Measurements from ENCODE around the gene CLSTN2. TPM values are rescaled to one million over a fixed set of nuclear protein-coding genes. Genes with fewer than 3 reads are reported as not detected.

CLSTN2 gene
- total and polyA plus RNA-seq, 4 donors, result 0.09 to 2.2 (median 0.55) TPM

DNA sequence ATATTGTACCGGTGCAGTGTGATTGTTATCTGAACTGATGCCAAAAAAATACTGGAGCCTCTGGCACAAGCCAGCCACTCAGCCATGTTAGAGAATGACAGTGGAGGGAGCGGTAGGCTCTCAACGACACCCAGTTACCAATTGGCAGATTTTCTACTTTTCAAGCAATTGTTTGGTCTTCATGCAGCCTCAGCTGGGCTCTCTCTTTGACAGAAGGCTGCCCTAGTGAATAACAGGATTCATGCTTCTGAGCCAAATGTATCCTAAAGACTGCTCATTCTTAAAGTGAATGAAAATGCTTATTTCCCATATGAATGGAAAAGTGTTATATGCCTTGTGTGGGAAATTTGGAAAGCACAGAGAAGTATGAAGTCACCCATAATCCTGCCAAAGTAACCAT is 481.7 kb downstream of the CLSTN2 start (continued):
- no peak for TF ChIP-seq YY1 (IDR thresholded peaks at IDR 0.05)
- TF ChIP-seq, protein P1, sequence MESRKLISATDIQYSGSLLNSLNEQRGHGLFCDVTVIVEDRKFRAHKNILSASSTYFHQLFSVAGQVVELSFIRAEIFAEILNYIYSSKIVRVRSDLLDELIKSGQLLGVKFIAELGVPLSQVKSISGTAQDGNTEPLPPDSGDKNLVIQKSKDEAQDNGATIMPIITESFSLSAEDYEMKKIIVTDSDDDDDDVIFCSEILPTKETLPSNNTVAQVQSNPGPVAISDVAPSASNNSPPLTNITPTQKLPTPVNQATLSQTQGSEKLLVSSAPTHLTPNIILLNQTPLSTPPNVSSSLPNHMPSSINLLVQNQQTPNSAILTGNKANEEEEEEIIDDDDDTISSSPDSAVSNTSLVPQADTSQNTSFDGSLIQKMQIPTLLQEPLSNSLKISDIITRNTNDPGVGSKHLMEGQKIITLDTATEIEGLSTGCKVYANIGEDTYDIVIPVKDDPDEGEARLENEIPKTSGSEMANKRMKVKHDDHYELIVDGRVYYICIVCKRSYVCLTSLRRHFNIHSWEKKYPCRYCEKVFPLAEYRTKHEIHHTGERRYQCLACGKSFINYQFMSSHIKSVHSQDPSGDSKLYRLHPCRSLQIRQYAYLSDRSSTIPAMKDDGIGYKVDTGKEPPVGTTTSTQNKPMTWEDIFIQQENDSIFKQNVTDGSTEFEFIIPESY (IDR thresholded peaks at IDR 0.05), result no peak
- no peak for TF ChIP-seq JUND (IDR thresholded peaks at IDR 0.05)
- TF ChIP-seq RXRA (IDR thresholded peaks at IDR 0.05), result no peak
- no peak for TF ChIP-seq TAF1 (conservative IDR thresholded peaks at IDR 0.05)
- TF ChIP-seq HNF4G (IDR thresholded peaks at IDR 0.05), result no peak

GRCh38 chr3:140420621-140421357 is 485.8 kb downstream of the CLSTN2 start:
- Histone ChIP-seq H3K9ac (ENCODE audit: low read depth in 1 of 2, low read length in 2 of 2) (no peak overlapping the region), H3K9me3 (ENCODE audit: control insufficient read depth in 4 of 4, low read length in 3 of 4) (no peaks in the 10 kb centered on the region), H3K36me3 (ENCODE audit: control insufficient read depth in 4 of 4, insufficient read depth in 3 of 4, low read depth in 1 of 4, low read length in 3 of 4) (no peaks in the 10 kb centered on the region), H3K4me3 (ENCODE audit: low read depth in 1 of 3, low read length in 3 of 3) (no peak overlapping the region), H3K4me1 (ENCODE audit: control insufficient read depth in 4 of 4, insufficient read depth in 4 of 4, low read length in 3 of 4) (peaks cover 0 to 6% (median 2%) of the 10 kb centered on the region in 4 donors), H3K27me3 (ENCODE audit: control insufficient read depth in 4 of 4, insufficient read depth in 4 of 4, low read length in 3 of 4) (no peaks in the 10 kb centered on the region), H3K27ac (ENCODE audit: low read depth in 1 of 2, low read length in 2 of 2) (no peak overlapping the region)
- DNase-seq (ENCODE audit: low spot score), result no peak
- 44% methylated on average over 9 of the region's 9 CpGs for WGBS
- TF ChIP-seq RAD21 (IDR thresholded peaks at IDR 0.05), result peak in 1 of 2 donors; percentile 17
- no peak for TF ChIP-seq MAX (IDR thresholded peaks at IDR 0.05)
- TF ChIP-seq YY1 (IDR thresholded peaks at IDR 0.05), result no peak
- no peak for TF ChIP-seq FOXA1 (IDR thresholded peaks at IDR 0.05)
- no peak for TF ChIP-seq TAF1 (conservative IDR thresholded peaks at IDR 0.05)
- TF ChIP-seq FOXA2 (IDR thresholded peaks at IDR 0.05), result no peak
- TF ChIP-seq ATF3 (IDR thresholded peaks at IDR 0.05), result no peak
- TF ChIP-seq GABPA (IDR thresholded peaks at IDR 0.05 in 1 of 2, conservative IDR thresholded peaks at IDR 0.05 in 1 of 2), result no peak
- TF ChIP-seq HNF4G (IDR thresholded peaks at IDR 0.05), result no peak
- peak; percentile 8 to 30 for TF ChIP-seq RXRA (IDR thresholded peaks at IDR 0.05)
- TF ChIP-seq, protein P2, sequence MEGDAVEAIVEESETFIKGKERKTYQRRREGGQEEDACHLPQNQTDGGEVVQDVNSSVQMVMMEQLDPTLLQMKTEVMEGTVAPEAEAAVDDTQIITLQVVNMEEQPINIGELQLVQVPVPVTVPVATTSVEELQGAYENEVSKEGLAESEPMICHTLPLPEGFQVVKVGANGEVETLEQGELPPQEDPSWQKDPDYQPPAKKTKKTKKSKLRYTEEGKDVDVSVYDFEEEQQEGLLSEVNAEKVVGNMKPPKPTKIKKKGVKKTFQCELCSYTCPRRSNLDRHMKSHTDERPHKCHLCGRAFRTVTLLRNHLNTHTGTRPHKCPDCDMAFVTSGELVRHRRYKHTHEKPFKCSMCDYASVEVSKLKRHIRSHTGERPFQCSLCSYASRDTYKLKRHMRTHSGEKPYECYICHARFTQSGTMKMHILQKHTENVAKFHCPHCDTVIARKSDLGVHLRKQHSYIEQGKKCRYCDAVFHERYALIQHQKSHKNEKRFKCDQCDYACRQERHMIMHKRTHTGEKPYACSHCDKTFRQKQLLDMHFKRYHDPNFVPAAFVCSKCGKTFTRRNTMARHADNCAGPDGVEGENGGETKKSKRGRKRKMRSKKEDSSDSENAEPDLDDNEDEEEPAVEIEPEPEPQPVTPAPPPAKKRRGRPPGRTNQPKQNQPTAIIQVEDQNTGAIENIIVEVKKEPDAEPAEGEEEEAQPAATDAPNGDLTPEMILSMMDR (IDR thresholded peaks at IDR 0.05; ENCODE audit: low read depth, low read length, missing input control), result no peak
- no peak for TF ChIP-seq REST (IDR thresholded peaks at IDR 0.05)
- peak; percentile 52 for TF ChIP-seq NR2F2 (IDR thresholded peaks at IDR 0.05)
- TF ChIP-seq, protein P1 (IDR thresholded peaks at IDR 0.05), result no peak
- no peak for TF ChIP-seq EGR1 (IDR thresholded peaks at IDR 0.05; ENCODE audit: low read depth in 2 of 2)
- no peak for TF ChIP-seq HNF4A (conservative IDR thresholded peaks at IDR 0.05)
- TF ChIP-seq JUND (IDR thresholded peaks at IDR 0.05), result no peak
- peak; percentile 37 for TF ChIP-seq SP1 (IDR thresholded peaks at IDR 0.05)
